Mucosa of descending colon (tissue), 3 donors: ENCODE results near the gene CDC6. TPM values are rescaled to one million over a fixed set of nuclear protein-coding genes. Genes with fewer than 3 reads are reported as not detected.
"Not testable (repeated sequence)": the region's sequence is repeated elsewhere in the genome, so short reads cannot be mapped to it uniquely, and the experiment has no call there.

Source experiments
- ATAC-seq: fragments of 200-7000 bp; cut with Tn5 transposase; one replicate; pipeline ENCODE4 v1.9.1; 2020; ENCODE audit warnings: mild to moderate bottlenecking, moderate library complexity
- DNase-seq, 3 donors: peaks; one replicate each; pipeline ENCODE4 v3.0.0-alpha.2; 2020
- H3K36me3 ChIP-seq: fragments of 200-600 bp; one replicate; pipeline ENCODE4 v1.8.0; 2021; ENCODE audit warnings: low read depth, mild to moderate bottlenecking
- H3K4me1 ChIP-seq: fragments of 200-600 bp; one replicate; pipeline ENCODE4 v1.8.0; 2021; ENCODE audit warnings: low read depth, mild to moderate bottlenecking
- H3K4me3 ChIP-seq: fragments of 200-600 bp; one replicate; pipeline ENCODE4 v1.8.0; 2021; ENCODE audit warnings: mild to moderate bottlenecking
- H3K9me3 ChIP-seq: fragments of 200-600 bp; one replicate; pipeline ENCODE4 v1.8.0; 2021; ENCODE audit warnings: mild to moderate bottlenecking
- CTCF ChIP-seq: fragments of 200-600 bp; IDR thresholded peaks from one replicate; pipeline ENCODE4 v1.8.0; 2022; ENCODE audit warnings: antibody characterized with exemption, mild to moderate bottlenecking
- intact Hi-C, 2 donors: fragments of 100-400 bp; cut with DNase I in 1 of 2; cut with micrococcal nuclease in 1 of 2; formaldehyde crosslinking; loops; one replicate each; pipeline versions ENCODE4 v1.11.0 to v1.11.1; 2022; cut with DNase I, micrococcal nuclease
- total RNA-seq, 3 donors: library from RNA; stranded (reverse); fragmentation: NEBNext Ultra II Directional in 2 of 3; extraction: Animal tissue kit (Norgen Biotek cat#: 25700) in 2 of 3; gene quantifications; one replicate each; pipeline versions ENCODE4 v1.2.1 to v1.2.4, GENCODE V29; 2021 to 2023
- donor health status: DM: no; HTN: no; CAD: no; lungs with moderate emphysema.
- donor health status: DM: no; HTN: no; CAD: no.
- donor health status: DM: no; HTN: yes; CAD: no.

CDC6 gene
- total RNA-seq, 3 donors from 2014 or later, result 4.0 to 14.9 (median 7.4) TPM

- DNase-seq, result no peak
- no peaks in the 10 kb centered on the region for H3K4me1 ChIP-seq
- H3K4me3 ChIP-seq, result no peak overlapping the region
- H3K9me3 ChIP-seq, result no peaks in the 10 kb centered on the region
- intact Hi-C loops, result no loop called here
- H3K36me3 ChIP-seq, result no peaks in the 10 kb centered on the region
- ATAC-seq, result no peak
- TF ChIP-seq CTCF, result no peak
These were observed 9.8 kb downstream of the CDC6 start for GRCh38 chr17:40297511-40297910.

- Histone ChIP-seq H3K4me3 (no peak overlapping the region), H3K36me3 (no peaks in the 10 kb centered on the region), H3K9me3 (no peaks in the 10 kb centered on the region), H3K4me1 (no peaks in the 10 kb centered on the region)
- ATAC-seq (no peak), DNase-seq (no peak)
- intact Hi-C loops, result no loop called here
- TF ChIP-seq CTCF, result no peak
These were observed 11.0 kb downstream of the CDC6 start for GRCh38 chr17:40298726-40299125.

GRCh38 chr17:40299159-40299757 is 11.6 kb downstream of the CDC6 start:
- H3K4me3 ChIP-seq, intact Hi-C loops, H3K4me1 ChIP-seq, DNase-seq, H3K36me3 ChIP-seq, H3K9me3 ChIP-seq, ATAC-seq: not testable (repeated sequence)

- H3K4me1 ChIP-seq, result peaks cover 1% of the 10 kb centered on the region
- H3K36me3 ChIP-seq, result no peaks in the 10 kb centered on the region
- TF ChIP-seq CTCF, result no peak
- ATAC-seq (peak; percentile 51), DNase-seq (peak in 1 of 3 donors; percentile 76)
- intact Hi-C loops, result loop anchor here in 1 of 2 donors (5.0 to 10.0 kb wide), 2 partner anchors 56 to 113 kb away; partner anchors contain the start of gene TOP2A
- no peaks in the 10 kb centered on the region for H3K9me3 ChIP-seq
- H3K4me3 ChIP-seq, result no peak overlapping the region
These were observed 13.6 kb downstream of the CDC6 start for GRCh38 chr17:40301315-40301714.

- ATAC-seq, result peak; percentile 62
- DNase-seq, result peak in 1 of 3 donors; percentile 85
- Histone ChIP-seq H3K36me3 (no peaks in the 10 kb centered on the region), H3K4me3 (no peak overlapping the region), H3K4me1 (peaks cover 20% of the 10 kb centered on the region), H3K9me3 (no peaks in the 10 kb centered on the region)
- peak; percentile 43 for TF ChIP-seq CTCF
- intact Hi-C loops, result loop anchor here (2.0 to 10.0 kb wide), 3 partner anchors 52 to 112 kb away; partner anchors contain the start of gene TOP2A (in 1 of the 2)
These were observed 15.5 kb downstream of the CDC6 start for GRCh38 chr17:40303009-40303657.
